ENCODE data around the gene MLLT3. TPM values are rescaled to one million over a fixed set of nuclear protein-coding genes. Genes with fewer than 3 reads are reported as not detected.

The MLLT3 gene
- total RNA-seq, 1 experiment from 2014 or later, result 21.6 TPM

- ChIA-PET CTCF (no interaction called here), POLR2A (ENCODE audit: unreplicated experiment) (no interaction called here)
- H3F3A ChIP-seq (ENCODE audit: insufficient read depth, low read depth), result no peaks in the 10 kb centered on the region
- no peaks in the 10 kb centered on the region for H3K79me2 ChIP-seq (ENCODE audit: low read depth)
- no peak overlapping the region for H2AFZ ChIP-seq
- H3K9me3 ChIP-seq (ENCODE audit: insufficient read depth, low read depth), result no peaks in the 10 kb centered on the region
- H3K27ac ChIP-seq, result no peak overlapping the region
- H3K9me2 ChIP-seq (ENCODE audit: insufficient read depth), result no peaks in the 10 kb centered on the region
- no peaks in the 10 kb centered on the region for H3K36me3 ChIP-seq (ENCODE audit: low read depth)
- DNase-seq, result no peak
- intact Hi-C loops (cut with micrococcal nuclease; ENCODE audit: unreplicated experiment), result no loop called here
- no peak overlapping the region for H3K4me3 ChIP-seq
- no TSS peak for BruUV-seq (replicated peaks)
- H3K4me1 ChIP-seq (replicated peaks; ENCODE audit: insufficient read depth), result no peaks in the 10 kb centered on the region
- H3K4me2 ChIP-seq, result no peak overlapping the region
- H4K20me1 ChIP-seq (ENCODE audit: insufficient read depth), result no peaks in the 10 kb centered on the region
- no peaks in the 10 kb centered on the region for H3K27me3 ChIP-seq (ENCODE audit: insufficient read depth, low read depth)
- TF ChIP-seq EZH2 (IDR thresholded peaks at IDR 0.05; ENCODE audit: low read depth), result no peak
- TF ChIP-seq CTCF (conservative IDR thresholded peaks at IDR 0.05), result no peak
Observed at GRCh38 chr9:20492772-20493171, 129.5 kb downstream of the MLLT3 start.

- Histone ChIP-seq H3K4me3 (no peak overlapping the region), H3K79me2 (ENCODE audit: low read depth) (no peaks in the 10 kb centered on the region), H3K27ac (no peak overlapping the region), H3K36me3 (ENCODE audit: low read depth) (no peaks in the 10 kb centered on the region), H3K4me2 (no peak overlapping the region), H3K9me2 (ENCODE audit: insufficient read depth) (no peaks in the 10 kb centered on the region), H4K20me1 (ENCODE audit: insufficient read depth) (no peaks in the 10 kb centered on the region), H2AFZ (no peak overlapping the region), H3F3A (ENCODE audit: insufficient read depth, low read depth) (no peaks in the 10 kb centered on the region), H3K4me1 (replicated peaks; ENCODE audit: insufficient read depth) (no peaks in the 10 kb centered on the region), H3K9me3 (ENCODE audit: insufficient read depth, low read depth) (no peaks in the 10 kb centered on the region), H3K27me3 (ENCODE audit: insufficient read depth, low read depth) (no peaks in the 10 kb centered on the region)
- CTCF ChIA-PET, result no interaction called here
- POLR2A ChIA-PET (ENCODE audit: unreplicated experiment), result no interaction called here
- intact Hi-C loops (cut with micrococcal nuclease; ENCODE audit: unreplicated experiment), result no loop called here
- TF ChIP-seq EZH2 (IDR thresholded peaks at IDR 0.05; ENCODE audit: low read depth) (no peak), CTCF (conservative IDR thresholded peaks at IDR 0.05) (no peak)
- no peak for DNase-seq
- no TSS peak for BruUV-seq (replicated peaks)
Observed at GRCh38 chr9:20491612-20492011, 130.7 kb downstream of the MLLT3 start.

- no peak overlapping the region for H3K4me3 ChIP-seq
- H3K9me2 ChIP-seq (ENCODE audit: insufficient read depth), result no peaks in the 10 kb centered on the region
- no peak for TF ChIP-seq EZH2 (IDR thresholded peaks at IDR 0.05; ENCODE audit: low read depth)
- TF ChIP-seq CTCF (conservative IDR thresholded peaks at IDR 0.05), result no peak
- no peaks in the 10 kb centered on the region for H4K20me1 ChIP-seq (ENCODE audit: insufficient read depth)
- no peaks in the 10 kb centered on the region for H3F3A ChIP-seq (ENCODE audit: insufficient read depth, low read depth)
- H3K27ac ChIP-seq, result no peak overlapping the region
- no peak for DNase-seq
- H3K4me1 ChIP-seq (replicated peaks; ENCODE audit: insufficient read depth), result no peaks in the 10 kb centered on the region
- ChIA-PET CTCF (no interaction called here), POLR2A (ENCODE audit: unreplicated experiment) (no interaction called here)
- H3K79me2 ChIP-seq (ENCODE audit: low read depth), result no peaks in the 10 kb centered on the region
- intact Hi-C loops (cut with micrococcal nuclease; ENCODE audit: unreplicated experiment), result no loop called here
- H3K4me2 ChIP-seq, result no peak overlapping the region
- H3K36me3 ChIP-seq (ENCODE audit: low read depth), result no peaks in the 10 kb centered on the region
- no peaks in the 10 kb centered on the region for H3K27me3 ChIP-seq (ENCODE audit: insufficient read depth, low read depth)
- no peaks in the 10 kb centered on the region for H3K9me3 ChIP-seq (ENCODE audit: insufficient read depth, low read depth)
- no TSS peak for BruUV-seq (replicated peaks)
- H2AFZ ChIP-seq, result no peak overlapping the region
Observed at GRCh38 chr9:20490246-20490834, 132.0 kb downstream of the MLLT3 start.
